Activated CD4-positive, alpha-beta T cell treated with anti-CD3 and anti-CD28 coated beads, Interleukin-2, Interleukin-6, amounts not matched to agents 100 ng/mL and 50 ng/mL, durations not matched to agents 16 hours and 8 hours (primary cell): Measurements from ENCODE around the gene GLRX.
A peak's percentile ranks its signal among the peaks of the same experiment; 100 is the strongest.

Experiments
- DNase-seq: peaks from one replicate; pipeline ENCODE4 v3.0.0-alpha.2; 2020

The GLRX gene, protein sequence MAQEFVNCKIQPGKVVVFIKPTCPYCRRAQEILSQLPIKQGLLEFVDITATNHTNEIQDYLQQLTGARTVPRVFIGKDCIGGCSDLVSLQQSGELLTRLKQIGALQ

DNA sequence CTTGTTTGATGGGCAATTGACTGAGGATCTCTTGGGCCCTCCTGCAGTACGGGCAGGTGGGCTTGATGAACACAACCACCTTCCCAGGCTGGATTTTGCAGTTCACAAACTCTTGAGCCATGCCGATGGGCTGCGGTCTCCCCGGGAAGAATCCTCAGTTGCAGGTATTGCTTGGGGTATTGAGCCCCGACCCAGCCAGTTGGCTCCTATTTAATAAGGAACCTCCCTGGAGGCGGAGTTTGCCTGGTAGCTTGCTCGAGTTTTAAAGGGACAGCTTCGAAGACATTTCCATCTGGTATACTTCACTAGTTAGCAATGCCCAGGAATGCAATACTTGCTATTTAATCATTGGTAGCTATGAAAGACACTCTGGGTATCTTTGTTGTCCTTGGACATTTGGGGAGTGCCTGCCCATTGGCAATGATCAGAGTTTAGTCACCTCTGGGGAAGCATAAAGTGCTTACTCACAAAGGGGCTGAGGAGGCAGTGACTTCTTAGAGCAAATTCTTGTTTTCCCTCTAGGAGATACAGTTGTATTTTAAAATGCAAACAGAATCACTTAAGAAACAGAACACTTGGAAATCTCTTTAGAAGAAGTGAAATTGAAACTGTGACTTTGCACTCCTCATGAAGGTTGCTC is at the start of gene GLRX:
Gene GLRX (minus strand): TSS at position 185 of the 640 bp plus-strand sequence. CDS start 64 bp downstream, at position 121.
- peak; percentile 79 for DNase-seq

DNA sequence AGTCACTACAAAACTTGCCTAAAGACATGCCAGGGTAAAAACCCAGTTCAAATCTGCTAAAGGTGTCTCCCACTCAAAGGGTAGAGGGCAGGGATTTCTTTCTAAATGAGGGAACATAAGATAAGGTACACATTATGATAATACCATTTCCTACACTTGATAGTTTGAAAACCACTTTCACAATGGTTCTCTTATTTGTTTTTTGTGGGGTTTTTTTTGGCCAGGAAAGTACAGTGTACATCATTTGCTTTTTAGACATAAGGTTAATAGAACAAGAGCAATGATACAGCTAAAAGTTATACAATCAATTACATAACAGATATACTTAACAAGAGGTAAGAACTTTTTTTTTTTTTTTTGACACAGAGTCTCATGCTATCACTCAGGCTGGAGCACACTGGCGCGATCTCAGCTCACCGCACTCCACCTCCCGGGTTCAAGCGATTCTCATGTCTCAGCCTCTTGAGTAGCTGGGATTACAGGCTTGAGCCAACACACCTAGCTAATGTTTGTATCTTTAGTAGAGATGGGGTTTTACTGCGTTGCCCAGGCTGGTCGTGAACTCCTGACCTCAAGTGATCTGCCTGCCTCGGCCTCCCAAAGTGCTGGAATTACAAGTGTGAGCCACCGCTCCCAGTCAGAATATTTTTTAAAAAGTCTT is 48.8 kb upstream of the GLRX start:
- no peak for DNase-seq

DNA sequence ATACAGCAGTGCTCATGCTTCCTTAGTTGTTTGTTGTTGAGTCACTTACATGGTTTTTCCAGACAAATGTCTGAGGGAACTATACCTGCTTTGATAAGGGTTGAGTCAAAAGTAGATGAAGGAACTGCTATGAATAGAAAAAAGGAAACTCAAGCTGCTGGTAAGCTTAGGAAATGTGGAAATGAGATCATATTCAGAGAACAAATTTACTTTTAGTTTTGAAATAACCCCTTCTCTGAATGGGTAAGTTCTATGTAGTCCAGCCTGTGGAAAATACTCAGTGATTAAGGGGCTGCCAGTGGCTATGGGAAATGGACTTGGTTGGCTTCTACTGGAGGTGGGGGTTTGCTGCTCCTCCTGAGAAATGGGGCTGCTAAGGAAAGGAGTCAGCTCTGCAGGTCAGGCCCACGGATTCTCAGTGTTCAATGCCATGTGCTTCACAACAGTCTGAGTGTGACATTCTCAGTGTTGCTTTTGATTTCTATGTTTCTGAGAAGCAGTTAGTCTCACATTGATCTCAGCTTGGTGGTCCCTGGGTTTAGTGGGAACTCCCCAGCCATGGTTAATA is 47.7 kb upstream of the GLRX start:
- DNase-seq: peak; percentile 79

DNA sequence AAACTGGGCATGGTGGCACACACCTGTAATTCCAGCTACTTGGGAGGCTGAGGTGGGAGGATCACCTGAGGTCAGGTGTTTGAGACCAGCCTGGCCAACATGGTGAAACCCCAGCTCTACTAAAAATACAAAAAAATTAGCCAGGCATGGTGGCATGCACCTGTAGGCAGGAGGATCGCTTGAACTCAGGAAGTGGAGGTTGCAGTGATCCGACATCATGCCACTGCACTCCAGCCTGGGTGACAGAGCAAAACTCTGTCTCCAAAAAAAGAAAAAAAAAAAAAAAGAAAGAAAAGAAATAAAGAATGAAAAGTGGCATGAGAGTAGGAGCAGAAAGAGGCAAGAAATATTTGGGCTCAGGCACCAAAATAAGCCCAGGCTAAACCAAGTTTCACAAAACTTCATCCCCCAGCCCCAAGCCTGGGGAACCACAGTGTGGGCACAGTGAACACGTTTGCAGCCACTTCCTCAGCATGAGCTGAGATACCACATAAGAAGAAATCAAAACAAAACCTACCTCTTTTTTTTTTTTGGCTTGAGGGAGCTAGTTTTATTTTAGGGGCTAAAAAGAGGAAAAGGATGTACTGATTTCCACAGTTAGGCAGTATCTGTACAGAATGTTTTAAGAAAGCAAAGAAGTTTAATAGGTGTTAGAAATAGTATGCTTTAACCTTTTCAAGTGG is 46.8 kb upstream of the GLRX start:
- peak; percentile 82 for DNase-seq

DNA sequence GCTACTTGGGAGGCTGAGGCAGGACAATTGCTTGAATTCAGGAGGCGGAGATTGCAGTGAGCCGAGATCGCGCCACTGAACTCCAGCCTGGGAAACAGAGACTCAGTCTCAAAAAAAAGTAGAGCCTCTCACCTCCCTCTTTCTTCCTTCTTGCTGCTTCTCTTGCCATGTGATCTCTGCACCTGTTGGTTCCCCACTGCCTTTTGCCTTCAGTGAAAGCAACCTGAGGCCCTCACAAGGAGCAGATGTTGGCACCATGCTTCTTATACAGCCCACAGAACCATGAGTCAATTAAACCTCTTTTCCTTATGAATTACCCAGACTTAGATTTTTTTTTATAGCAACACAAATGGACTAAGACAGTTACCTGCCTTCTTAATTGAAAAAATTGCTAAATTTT is 45.6 kb upstream of the GLRX start:
- no peak for DNase-seq

DNA sequence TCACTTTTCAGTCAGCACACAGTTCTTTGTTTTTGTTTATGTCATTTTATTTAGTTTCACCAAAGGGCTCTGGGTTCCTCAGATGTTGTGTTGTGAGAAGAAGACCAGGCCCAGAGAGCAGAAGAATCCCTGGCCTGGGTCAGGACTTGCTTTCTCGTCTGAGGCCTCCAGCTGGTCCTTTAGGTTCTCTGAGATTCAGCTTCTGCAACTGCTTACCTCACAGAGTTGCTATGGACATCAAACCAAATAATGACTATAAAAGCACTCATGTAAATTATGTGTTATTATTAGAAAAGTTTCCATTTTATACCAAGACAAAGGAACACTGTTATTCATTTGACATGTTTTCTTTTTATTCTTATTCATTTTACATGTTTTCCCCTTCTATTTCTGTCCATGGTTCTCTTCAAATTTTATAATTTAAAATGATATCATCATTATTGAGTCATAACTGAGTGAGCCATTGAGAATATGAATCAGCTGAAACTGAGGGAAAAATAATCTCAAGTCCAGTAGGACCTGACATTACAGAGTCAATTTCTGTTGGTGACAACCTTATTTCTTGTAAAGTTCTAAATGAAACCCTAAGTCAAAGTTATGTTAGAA is 44.0 kb upstream of the GLRX start:
- DNase-seq: no peak

DNA sequence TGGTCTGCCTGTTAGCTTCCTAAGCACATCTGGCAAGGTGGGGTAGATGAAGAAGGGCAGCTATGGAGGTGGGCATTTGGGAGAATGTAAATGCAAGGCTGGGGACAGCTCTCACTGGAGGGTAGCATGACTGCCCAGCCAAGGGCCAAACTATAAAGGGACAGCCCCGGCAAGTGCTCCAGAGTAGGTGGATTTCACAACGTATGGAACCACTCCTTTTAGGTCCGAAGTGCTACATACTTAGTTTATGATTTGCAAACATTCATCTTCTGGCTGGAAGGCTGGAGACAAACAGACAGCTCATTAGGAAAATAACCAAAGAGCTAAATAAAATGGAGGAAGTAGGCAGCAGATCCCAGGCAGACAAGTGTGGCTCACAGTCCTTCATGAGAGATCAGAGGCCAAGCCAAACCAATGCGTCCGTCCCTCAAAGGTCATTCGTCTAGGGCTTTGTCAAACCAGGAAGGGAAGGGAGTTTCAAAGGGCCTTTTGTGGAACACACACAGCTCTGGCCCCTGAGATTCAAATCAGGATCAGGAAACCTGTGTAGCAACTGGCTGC is 42.5 kb upstream of the GLRX start:
- no peak for DNase-seq

DNA sequence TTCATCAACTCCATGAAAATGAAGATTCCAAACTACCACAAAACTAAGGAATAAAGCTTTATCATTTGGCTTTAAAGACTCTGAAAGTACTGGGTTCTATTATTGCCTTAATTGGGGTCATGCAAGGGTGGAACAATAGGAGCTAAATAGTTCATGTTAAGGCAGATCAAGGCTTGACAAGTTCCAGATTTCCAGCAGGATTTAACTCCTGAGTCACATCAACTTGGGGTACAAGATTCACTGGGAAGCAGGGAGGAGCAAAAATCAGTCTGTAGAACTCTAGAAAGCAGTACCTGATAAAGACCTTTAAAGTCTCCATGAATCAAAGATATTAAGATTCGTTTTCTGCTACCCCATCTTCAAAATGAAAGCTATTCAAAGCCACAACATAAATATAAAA is 41.9 kb upstream of the GLRX start:
- DNase-seq: no peak

DNA sequence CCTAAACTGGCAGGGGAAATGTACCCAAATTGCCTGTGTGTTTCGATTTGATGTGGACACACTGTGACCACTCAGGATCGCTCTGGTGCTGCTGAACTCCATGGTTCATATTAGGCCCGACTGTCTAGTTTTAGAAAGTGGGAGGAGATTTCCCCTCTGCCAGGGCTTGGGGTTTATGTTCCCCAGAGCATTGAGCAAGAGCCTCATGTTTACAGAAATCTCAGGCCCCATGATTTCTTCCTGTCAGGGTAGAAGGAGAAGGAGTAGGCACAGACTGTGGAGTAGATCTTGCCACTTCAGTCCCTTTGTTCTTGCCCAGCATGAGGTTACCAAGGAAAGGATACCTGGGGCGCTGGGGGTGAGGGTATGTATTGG is 40.8 kb upstream of the GLRX start:
- no peak for DNase-seq

DNA sequence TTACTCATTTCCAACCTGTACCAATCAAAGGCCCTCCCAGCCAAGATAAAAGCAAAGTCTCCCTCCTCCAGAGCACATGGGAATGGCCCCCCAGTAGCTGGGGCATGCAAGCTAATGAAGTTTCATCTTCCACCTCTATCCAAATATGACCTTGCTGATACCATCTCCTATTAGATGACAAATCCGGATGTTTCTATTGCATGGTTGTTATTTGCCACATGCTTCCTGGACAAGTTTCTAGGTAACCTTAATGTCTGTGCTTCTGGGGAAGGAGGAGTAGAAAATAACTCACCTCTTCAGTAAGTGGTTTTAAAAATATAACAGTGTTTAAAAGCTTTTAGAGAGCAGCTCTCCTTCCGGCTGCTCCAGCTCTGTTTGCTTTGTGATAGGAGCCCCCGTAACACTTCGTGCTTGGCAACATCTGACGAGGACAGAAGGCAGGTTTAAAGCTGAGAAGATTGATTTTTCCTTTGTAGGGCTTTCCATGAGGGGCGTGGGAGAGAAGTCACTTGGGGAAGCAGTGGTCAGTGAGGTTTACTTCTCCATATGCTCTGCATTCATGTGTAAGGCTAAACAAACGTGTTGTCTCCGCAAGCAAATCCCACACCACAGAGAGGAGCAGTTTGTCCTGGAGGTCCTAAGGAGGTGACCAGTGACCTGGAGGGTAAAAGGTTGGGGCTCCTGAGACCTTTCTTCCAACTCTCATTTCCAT is 40.3 kb upstream of the GLRX start:
- peak; percentile 40 for DNase-seq

DNA sequence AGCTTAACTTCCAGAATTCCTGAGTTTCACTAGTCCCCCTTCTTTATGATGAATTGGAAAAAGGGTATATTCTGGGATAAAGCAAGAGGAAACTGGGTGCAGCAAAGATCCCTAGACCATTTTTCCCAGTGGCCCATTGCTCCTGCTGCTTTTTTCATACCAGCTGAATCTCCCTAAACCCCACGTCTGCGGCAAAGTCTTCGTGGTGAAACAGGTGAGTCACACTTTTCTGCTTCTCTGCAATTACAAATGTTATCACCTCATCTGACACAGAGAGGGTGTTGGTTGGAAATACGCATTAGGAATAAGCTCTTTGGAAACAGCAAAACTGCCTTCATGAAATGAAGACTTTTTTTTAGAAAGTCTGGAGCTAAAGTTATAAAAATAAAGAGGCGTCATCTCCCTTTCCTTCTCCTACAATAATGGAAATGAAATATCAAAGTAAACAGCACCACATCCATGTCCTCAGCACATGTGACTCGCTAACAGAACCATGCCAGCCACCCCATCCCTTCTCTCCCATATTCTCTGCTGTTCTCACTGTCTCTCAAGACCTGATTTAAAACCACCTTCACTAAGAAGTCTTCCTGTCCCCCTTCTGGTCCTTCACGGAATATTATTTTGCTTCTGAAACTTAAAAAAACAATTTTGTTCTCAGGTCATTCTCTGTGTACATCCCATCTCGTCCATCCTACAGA is 39.5 kb upstream of the GLRX start:
- peak; percentile 71 for DNase-seq

DNA sequence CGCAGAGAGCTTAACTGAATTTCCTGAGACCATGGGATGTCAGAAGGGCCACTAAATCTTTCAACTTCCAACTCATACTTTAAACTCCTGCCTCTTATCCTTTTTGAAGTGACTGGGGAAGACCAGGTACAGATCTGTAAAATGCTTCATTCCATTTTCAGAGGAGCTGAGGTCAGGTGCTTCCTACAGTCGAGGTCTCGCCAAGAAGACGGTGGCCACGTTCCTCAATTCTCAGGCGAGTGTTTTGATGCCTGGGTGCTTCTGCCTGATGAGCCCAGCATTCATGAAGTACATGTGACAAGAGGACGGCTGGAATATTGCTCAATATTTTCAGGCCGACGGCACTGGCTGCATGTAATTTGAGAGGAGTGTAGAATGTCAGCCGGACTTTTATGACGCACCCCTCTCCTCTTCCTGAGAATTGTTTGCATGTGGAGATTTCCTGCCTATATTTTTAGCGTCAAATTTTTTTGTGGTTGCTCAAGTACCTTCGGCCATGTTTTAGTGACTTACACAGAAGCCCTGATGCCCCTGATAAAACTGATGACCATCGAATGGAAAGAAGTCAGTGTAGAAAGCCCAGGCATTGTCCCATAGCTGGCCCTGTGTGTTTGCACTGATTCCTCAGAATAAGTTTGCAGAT is 38.8 kb upstream of the GLRX start:
- DNase-seq: peak; percentile 37

DNA sequence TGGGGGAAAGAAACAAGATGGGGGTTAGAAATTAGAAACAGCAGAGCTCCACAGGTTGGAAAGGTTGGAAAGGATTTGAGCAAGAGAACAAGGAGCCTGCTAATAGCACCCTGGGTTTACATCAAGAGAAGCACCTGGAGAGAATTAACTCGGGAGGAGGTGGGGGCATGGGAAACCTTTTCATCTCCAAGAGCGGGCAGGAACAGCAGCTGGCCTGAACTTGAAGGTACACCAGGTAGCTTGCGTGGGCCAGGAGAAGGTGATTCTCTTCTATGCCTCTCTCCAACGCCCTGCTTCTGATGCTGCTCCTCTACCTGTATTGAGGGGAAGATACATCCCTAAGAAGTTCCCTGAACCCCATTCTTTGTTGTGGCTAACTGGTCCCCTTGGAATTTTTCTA is 37.1 kb upstream of the GLRX start:
- no peak for DNase-seq

DNA sequence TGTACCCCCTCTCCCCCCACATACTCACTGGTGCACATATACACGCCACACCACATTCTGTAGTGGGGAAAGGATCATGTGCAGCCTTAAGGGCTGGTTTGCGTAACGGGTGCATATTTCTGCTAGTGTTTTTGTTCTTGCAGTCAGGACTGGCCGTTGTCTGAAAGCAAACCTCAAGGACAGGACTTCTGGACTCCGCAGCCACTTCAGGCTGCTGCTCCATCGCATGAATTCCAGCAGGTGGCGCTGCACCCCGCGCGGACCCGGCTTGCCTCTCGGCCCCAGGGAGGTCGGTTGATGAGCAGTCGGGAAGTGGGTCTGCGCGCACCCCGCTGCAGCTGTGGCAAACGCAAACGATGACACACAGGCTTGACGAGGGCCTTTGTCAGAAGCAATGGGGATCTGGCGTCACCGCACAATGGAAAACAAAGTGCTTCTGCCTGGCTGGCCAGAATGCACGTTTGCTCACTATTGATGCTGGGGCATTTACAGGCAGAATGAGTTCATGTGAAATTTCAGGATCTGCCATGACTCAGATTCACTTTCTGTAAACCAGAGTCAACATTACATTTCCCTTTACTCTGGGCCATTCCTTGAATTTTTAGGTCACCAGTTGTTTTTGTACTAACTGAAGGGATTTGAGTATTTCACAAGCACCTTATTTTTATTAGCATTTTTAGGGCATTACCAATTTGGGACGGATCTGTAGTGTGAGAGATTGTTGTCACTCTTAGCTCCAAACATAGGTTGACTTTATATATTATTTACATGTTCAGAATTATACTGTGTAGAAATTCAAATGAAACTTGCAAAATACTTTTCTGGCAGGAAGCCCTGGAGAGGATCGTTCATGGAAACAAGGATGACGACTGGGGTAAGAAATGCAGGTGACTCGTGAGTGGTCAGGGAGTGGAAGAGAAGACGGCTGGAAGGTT is 36.4 kb upstream of the GLRX start:
- peak; percentile 96 for DNase-seq

DNA sequence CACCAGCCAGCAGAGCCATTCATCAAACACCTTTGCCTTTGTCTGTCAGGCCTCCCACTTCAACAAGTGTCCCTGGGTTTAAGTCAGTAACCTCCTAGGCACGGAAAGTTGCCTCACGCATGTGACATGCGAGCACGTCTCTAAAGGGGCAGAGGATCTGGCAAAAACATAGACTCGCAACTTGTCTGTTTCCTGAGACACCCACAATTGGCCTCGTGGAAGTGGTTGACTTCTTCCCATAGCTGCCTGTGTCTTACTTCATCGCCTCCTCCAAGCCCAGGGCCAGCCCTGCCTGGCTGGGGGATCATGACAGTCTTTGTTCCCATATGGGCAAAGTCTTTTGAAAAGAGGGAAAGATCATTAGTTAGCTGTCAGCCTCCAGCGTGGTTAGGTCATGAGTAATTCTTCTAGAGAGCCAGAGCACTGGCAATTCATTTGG is 35.5 kb upstream of the GLRX start:
- DNase-seq: no peak

DNA sequence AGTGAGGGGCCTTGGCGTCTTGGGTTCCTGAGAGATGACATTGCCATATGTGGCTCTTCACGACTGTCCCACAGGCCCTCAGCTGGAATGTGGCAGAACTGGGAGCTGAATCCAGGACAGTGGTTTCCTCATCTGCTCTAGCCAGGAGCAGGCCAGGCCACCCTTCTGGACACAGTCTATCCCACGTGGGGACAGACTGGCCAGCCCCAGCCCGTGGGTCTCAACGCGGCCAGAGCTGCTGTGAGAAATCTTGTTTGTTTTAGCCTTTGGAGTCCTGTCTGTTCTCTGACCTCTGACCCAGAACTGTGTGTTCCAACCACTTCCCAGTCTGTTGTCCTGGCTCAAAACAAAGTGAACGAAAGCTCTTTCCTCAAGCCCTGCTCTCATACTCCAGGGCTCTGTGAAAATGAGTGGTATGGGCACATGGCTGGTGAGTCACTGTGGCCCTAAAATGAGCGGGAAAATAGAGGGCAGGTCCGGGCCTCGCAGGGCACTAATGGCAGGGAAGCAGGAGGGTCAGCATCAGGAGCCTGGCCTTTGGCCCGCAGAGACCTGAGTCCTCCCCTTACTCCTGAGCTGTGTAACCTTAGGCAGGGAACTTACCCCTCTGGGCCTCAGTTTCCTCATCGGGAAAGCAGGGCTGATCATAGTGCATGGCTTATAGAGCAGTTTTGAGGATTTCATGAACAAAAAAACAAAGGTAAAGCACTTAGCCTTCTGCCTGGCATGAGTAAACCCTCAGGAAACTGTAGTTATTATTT is 34.8 kb upstream of the GLRX start:
- no peak for DNase-seq

DNA sequence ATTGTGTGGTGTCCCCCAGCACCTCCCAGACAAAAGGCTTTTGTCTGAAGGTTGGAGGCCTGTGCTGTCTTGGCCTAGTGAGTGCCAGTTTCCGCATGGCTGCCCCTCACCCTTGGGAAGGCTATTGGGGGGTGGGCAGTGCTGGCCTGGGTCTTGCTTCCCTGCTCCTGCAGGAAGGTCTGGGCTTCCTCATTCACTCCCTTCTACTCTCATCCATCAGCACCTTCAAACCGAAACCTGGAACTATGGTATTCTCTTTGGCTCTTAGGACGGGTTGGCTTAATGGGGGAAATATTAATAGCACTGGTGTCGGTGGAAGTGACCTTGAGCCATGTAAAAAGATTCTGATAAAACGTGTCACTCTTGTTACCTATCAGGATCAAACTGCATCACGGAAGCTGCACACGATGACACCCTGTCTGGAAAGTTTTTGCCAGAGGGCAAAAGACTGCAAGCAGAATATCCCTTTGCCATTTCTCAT is 34.0 kb upstream of the GLRX start:
- DNase-seq: no peak

DNA sequence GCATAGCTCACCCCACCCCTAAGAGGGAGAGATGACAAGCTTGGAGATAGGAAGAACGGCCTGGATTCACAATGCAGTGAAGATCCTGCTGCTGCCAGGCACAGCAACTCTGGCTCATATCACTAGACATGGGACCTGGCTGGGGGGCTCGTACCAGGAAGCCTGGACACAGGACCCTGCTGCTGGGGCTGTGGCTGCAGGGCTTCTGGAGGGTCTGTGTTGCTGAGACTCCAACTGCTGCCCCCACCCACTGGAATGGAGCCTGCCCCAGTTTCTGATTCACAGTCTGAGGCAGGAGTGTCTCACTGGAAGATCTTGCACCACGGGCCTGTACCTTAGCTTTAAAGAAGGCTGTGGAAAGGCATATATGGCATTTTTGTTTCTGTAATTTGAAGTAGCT is 31.0 kb upstream of the GLRX start:
- DNase-seq: no peak

DNA sequence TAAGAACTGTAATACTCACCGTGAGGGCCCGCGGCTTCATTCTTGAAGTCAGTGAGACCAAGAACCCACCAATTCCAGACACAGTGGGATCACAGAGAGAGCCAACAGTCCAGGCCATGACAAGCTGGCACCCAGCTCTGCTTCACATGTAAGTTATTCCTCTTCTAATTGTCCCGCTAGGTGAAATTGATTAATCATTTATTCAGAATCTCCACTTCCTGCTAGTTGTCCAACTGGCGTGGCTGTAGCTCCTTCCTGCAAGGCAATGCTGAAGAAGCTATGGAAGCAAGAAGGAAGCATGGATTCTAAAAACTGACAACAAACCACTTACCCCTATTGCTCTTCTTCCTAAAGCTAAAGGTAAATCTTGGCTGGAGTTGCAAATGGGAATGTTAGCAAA is 30.0 kb upstream of the GLRX start:
- DNase-seq: no peak
